CD4-positive, alpha-beta T cell treated with Interleukin-12 subunit alpha and Interleukin-12 subunit beta, for 1 hour (primary cell): ENCODE data around the gene RHBG.
"Not testable (repeated sequence)": the region's sequence is repeated elsewhere in the genome, so short reads cannot be mapped to it uniquely, and the experiment has no call there.

ENCODE experiments used
- DNase-seq: peaks from one replicate; pipeline ENCODE4 v3.0.0-alpha.2; 2020

The RHBG gene

DNA sequence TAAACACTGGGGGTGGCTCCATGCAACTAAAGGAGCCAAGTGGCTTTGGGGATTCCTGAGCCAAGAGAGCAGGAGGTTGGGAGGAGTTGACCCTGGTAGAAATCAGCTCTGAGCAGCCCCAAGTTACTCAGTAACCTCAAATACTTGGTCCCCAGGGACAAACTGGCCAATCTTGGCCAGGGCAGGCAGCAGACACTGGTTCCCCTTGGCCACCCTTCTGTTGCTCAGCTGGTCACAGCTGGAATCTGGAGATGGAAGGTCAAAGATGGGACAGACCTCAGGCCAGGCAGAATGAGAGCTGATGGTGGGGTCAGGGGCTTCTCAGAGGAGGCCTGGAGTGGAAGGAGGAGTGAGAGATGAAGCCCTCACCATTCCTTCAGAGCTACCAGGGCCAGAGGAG lies 3.3 kb upstream of the RHBG start:
- no peak for DNase-seq

GRCh38 chr1:156366378-156367166 lies 2.4 kb upstream of the RHBG start:
- no peak for DNase-seq

GRCh38 chr1:156367383-156368156 lies 1.4 kb upstream of the RHBG start:
- DNase-seq = no peak

DNA sequence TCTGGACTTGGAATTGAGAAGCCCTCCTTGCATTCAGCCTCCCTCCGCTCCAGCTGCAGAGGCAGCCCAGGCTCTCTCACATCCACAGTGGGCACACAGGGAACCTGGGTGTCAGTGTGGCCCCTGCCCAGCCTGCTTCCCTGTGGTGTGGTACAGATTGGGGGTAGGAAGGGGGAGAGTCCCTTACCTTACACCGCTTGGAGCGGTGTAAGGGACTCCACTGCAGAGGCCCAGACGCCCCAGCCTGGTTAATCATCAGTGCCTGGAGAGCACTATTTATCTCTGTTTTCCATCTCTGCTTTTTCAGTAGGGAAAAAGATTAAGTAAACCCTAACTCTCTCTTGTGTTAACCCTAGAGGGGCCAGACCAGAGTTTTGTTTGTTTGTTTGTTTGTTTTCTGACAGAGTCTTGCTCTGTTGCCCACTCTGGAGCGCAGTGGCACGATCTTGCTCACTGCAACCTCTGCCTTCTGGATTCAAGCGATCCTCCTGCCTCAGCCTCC lies 803 bp upstream of the RHBG start:
- DNase-seq = no peak

GRCh38 chr1:156369685-156370286 lies 775 bp downstream of the RHBG start:
- not testable (repeated sequence) for DNase-seq

DNA sequence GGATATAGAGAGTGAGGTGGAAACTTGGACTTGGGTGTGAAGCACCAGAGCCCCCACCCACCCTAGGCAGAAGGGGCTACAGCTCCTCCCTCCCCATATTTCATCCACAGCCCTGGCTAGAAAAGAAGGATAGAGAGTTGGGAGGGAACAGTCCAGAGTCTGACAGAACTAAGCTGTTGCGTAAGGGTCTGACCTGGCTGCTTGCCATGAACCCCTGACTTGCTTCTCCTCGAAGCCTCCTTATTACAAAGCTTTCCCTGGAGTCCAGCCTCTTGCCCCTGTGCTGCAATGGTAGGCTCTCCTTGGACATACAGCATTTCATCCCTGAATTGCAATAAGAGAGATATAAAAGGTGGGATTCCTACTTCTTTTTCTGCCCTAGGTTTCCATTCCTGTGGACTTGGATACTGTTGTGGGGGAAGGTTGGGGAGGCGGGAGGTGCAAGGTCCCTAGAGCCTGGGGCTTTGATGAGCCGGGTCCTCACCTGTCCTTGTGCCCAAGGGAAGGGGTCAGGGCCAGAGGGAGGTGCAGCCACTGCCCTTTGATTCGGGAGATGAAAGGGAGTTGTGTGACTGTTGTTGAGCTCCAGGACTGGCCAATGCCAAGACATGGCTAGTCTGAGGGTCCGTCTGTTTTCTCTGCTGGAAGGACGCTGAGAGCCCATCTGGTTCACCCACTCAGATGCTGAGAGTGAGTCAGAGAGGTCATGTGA lies 2.7 kb downstream of the RHBG start:
- no peak for DNase-seq

DNA sequence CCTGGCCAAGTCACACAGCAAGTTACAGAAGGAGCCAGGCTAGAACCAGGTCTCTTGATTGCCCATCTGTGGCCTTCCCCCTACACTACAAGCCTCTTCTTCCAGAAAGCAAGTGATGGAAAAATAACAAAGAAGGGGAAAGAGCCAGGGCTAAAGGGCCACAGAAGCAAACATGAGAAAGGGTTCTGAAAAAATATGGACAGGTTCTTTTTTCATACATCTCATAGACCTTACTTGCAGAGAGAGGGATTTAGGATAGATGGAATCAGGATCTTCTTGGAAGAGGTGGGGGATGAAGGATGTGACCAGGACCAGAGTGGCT lies 3.2 kb downstream of the RHBG start:
- DNase-seq = no peak

DNA sequence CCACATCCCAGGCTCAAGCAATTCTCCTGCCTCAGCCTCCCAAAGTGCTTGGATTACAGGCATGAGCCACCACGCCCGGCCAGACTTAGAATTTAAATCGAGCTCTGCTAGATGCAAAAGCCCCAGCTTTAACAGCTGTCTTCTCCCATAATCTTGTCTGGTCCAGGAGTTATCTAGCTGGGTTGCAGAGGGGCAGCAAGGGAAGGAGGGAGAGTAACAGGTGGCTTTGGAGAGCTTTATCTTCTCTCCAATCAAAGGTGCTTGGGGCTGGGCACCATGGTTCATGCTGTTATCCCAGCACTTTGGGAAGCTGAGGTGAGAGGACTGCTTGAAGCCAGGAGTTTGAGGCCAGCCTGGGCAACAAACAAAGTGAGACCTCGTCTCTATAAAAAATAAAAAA lies 3.9 kb downstream of the RHBG start:
- DNase-seq = no peak

DNA sequence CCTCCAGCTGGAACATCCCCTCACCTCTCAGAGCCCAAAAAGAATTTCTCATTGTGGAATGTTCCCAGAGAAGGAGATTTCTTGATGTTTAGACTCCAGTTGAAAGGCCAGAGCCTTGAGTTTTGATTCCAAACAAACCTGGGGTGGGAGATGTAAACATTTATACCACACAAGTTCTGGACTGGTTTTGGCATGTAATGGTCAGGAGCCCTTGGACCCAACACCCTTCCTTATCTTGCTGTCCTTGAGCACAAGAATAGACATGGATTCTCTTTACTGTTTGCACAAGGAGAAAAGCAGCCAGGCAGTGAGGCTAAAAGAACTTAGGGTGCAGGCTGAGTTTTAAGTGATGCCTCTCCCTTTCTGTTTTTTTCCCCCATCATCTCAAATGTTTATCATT lies 4.5 kb downstream of the RHBG start:
- no peak for DNase-seq

- DNase-seq = no peak
Measured at GRCh38 chr1:156376146-156376545, 7.1 kb downstream of the RHBG start.

GRCh38 chr1:156376958-156377919 lies 8.2 kb downstream of the RHBG start:
- no peak for DNase-seq

- DNase-seq = no peak
Measured at GRCh38 chr1:156378557-156378956, 9.5 kb downstream of the RHBG start.

GRCh38 chr1:156379420-156380165 lies 10.6 kb downstream of the RHBG start:
- DNase-seq = no peak

- DNase-seq = no peak
Measured at GRCh38 chr1:156382561-156382960, 13.6 kb downstream of the RHBG start.

- peak; percentile 63 for DNase-seq
Measured at GRCh38 chr1:156383023-156383422, 14.0 kb downstream of the RHBG start.

DNA sequence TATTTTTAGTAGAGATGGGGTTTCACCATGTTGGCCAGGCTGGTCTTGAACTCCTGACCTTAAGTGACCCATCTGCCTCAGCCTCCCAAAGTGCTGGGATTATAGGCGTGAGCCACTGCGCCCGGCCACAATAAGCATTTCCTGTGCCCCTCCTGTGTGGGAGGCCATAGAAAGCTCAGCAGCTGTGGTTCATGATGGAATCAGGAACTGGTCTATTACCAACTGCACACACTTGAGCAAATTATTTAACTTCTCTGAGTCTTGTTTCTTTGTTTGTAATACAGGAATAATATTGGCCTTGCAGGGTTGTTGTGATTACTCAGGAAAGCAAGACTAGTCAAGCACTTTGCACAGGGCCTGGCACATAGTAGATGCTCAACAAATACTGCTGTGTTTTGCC lies 15.0 kb downstream of the RHBG start:
- DNase-seq = no peak

DNA sequence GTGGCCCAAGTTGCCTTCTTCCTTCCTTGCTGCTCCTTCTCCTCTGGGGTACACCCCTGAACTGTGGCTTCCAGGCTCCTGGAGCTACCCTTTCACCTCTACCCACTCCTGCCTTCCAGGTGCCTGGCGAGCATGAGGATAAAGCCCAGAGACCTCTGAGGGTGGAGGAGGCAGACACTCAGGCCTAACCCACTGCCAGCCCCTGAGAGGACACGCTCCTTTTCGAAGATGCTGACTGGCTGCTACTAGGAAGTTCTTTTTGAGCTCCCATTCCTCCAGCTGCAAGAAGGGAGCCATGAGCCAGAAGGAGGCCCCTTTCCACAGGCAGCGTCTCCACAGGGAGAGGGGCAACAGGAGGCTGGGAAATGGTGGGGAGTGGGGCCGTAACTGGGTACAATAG lies 15.6 kb downstream of the RHBG start:
- DNase-seq = no peak

DNA sequence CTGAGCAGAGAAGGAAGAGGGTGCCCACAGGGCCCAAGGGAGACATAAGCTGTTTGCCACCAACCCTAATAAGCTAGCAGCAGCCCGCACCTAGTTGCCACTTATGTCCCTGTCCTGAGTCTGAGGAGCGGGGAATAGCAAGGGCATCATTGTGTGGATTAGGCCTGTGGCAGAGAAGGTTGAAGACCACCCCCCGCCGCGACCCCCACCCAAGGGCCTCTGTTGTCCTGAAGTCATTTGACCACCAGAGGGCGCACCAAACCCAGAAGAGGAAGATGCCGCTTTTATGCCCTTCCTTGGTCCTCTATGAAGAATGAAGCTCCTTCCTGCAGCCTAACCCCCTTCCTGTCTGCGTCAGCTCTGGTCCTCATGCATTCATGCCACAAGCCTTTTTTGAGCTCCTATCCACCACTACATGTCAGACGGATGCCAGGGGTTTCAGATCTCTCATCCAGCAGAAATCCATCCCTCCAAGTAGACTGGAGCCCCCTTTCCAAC lies 16.6 kb downstream of the RHBG start:
- peak; percentile 76 for DNase-seq

DNA sequence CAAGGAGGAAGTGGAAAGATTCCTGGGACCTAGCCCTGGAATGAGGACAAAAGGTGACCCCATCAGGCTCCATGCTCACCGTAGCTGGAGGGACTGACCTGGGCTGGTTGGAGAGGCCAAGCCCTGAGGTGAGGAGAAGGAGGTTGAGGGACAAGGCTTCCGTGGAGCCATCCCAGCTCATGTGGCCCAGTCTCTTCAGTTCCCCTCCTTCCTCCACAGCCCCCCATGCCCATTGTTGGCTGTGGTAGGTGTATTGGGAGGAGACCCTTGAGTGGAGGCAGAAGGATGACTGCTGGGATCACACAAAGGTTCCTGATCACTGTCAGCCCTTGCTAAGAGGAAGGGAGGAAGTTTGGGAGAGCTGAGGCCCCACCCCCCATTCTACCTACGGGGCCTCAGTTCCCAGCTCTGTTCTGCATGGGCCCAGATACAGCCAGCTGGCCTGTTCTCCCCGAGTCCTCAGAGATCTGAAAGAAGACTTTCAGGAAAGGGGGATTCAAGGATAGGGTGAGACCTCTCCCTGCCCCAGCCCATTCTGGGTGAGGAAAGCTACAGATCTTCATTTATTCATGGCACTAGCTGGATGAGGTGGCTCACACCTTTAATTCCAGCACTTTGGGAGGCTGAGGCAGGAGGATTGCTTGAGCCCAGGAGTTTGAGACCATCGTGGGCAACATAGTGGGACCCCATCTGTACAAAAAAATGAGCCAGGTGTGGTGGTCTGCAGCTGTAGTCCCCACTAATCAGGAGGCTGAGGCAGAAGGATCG lies 17.3 kb downstream of the RHBG start:
- no peak for DNase-seq
